GM23338 (cell line): Measurements from ENCODE around the gene ARHGAP4.

ENCODE experiments used
- CREB1 ChIP-seq: fragments of 250-450 bp; sonication (Bioruptor Pico); IDR thresholded peaks from 2 replicates; pipeline ENCODE4 v1.5.0; 2020; ENCODE audit warnings: low read depth, mild to moderate bottlenecking, moderate library complexity
- CTCF ChIP-seq, 2 experiments: fragments of 200-600 bp in 1 of 2; sonication (generic) in 1 of 2; conservative IDR thresholded peaks; 2 replicates each; pipeline versions ENCODE4 v1.5.1 to v1.6.1; 2016 to 2017; ENCODE audit warnings: antibody characterized with exemption in 2 of 2, low read depth in 2 of 2, mild to moderate bottlenecking in 2 of 2, moderate library complexity in 1 of 2
- ETS1 ChIP-seq: IDR thresholded peaks from 2 replicates; pipeline ENCODE4 v1.6.1; 2016; ENCODE audit warnings: antibody characterized with exemption
- EZH2 ChIP-seq: fragments of 200-600 bp; sonication (generic); IDR thresholded peaks from one replicate; pipeline ENCODE4 v1.8.0; 2017; ENCODE audit warnings: antibody characterized with exemption, mild to moderate bottlenecking, low read depth; ENCODE audit not compliant: unreplicated experiment
- EZH2phosphoT487 ChIP-seq: fragments of 200-600 bp; sonication (generic); IDR thresholded peaks from one replicate; pipeline ENCODE4 v1.8.1; 2018; ENCODE audit warnings: antibody characterized with exemption; ENCODE audit not compliant: unreplicated experiment
- JUNB ChIP-seq: IDR thresholded peaks from one replicate; pipeline ENCODE4 v1.6.1; 2016; ENCODE audit warnings: antibody characterized with exemption; ENCODE audit not compliant: unreplicated experiment
- NANOG ChIP-seq: IDR thresholded peaks from 2 replicates; pipeline ENCODE4 v1.6.1; 2016; ENCODE audit warnings: antibody characterized with exemption, borderline replicate concordance
- POLR2AphosphoS5 ChIP-seq: IDR thresholded peaks from 2 replicates; pipeline ENCODE4 v1.6.1; 2016; ENCODE audit warnings: antibody characterized with exemption, low read depth
- REST ChIP-seq: IDR thresholded peaks from one replicate; pipeline ENCODE4 v1.6.1; 2018; ENCODE audit warnings: antibody characterized with exemption; ENCODE audit not compliant: unreplicated experiment
- STAT1 ChIP-seq: IDR thresholded peaks from one replicate; pipeline ENCODE4 v1.6.1; 2016; ENCODE audit warnings: antibody characterized with exemption; ENCODE audit not compliant: unreplicated experiment
- ZNF114 ChIP-seq: fragments of 250-450 bp; sonication (Bioruptor Pico); IDR thresholded peaks from 2 replicates; pipeline ENCODE4 v1.5.0; 2020; ENCODE audit warnings: mild to moderate bottlenecking, moderate library complexity
- ZNF331 ChIP-seq: fragments of 250-450 bp; sonication (Bioruptor Pico); IDR thresholded peaks from 2 replicates; pipeline ENCODE4 v1.5.0; 2020; ENCODE audit warnings: low read depth, mild to moderate bottlenecking, moderate library complexity
- ZNF462 ChIP-seq: fragments of 250-450 bp; sonication (Bioruptor Pico); IDR thresholded peaks from 2 replicates; pipeline ENCODE4 v1.5.0; 2020; ENCODE audit warnings: mild to moderate bottlenecking, moderate library complexity

- no peak for TF ChIP-seq CTCF (conservative IDR thresholded peaks at IDR 0.05; ENCODE audit: low read depth in 2 of 2)
- TF ChIP-seq EZH2phosphoT487: no peak
- TF ChIP-seq POLR2AphosphoS5: no peak
- no peak for TF ChIP-seq EZH2
- TF ChIP-seq REST: no peak
- no peak for TF ChIP-seq STAT1
- TF ChIP-seq ETS1: no peak
- no peak for TF ChIP-seq JUNB
- TF ChIP-seq NANOG: no peak
- no peak for TF ChIP-seq CREB1 (CRISPR knock-in tag)
- no peak for TF ChIP-seq ZNF114 (CRISPR knock-in tag)
- no peak for TF ChIP-seq ZNF331 (CRISPR knock-in tag)
- TF ChIP-seq ZNF462: no peak
Measured at GRCh38 chrX:153921070-153921469, 5.0 kb downstream of the ARHGAP4 start.
